ENCODE results near the gene CATSPER3.
A peak's percentile ranks its signal among the peaks of the same experiment; 100 is the strongest.

The CATSPER3 gene

GRCh38 chr5:135012033-135012588, 44.4 kb downstream of the CATSPER3 start:
- DNase-seq: no peak

GRCh38 chr5:135012951-135013391, 45.3 kb downstream of the CATSPER3 start:
- no peak for DNase-seq

GRCh38 chr5:135013445-135013844, 45.7 kb downstream of the CATSPER3 start:
- DNase-seq: no peak

DNA sequence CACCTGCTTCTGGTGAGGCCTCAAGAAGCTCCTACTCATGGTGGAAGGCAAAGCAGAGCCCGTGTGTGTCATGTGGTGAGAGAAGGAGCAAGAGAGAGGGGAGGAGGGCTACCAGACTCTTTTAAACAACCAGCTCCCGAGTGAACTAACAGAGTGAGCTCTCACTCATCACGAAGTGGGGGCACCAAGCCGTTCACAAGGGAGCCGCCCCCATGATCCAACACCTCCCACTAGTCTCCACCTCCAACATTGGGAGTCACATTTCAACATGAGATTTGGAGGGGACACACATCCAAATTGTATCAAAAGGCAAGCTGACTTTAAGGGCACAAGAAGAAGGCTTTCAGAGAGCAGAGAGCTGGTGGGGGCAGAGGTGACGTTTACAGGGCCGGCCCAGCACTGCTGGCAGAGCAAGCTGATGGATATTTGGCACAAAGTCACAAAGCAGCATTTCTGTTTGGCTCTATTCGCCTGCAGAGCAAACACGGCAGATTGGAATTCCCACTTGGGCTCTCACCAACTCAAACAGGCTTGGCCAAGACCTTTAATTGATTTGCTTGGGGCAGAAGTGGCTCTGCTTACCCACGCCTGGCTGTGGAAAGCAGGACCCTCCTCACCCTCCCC, 46.4 kb downstream of the CATSPER3 start:
- peak; percentile 38 for DNase-seq

GRCh38 chr5:135015942-135016341, 48.2 kb downstream of the CATSPER3 start:
- no peak for DNase-seq

GRCh38 chr5:135016861-135017290, 49.2 kb downstream of the CATSPER3 start:
- no peak for DNase-seq

- DNase-seq: no peak
These were observed 50.8 kb downstream of the CATSPER3 start for GRCh38 chr5:135018457-135018856.

- DNase-seq: no peak
These were observed 51.6 kb downstream of the CATSPER3 start for GRCh38 chr5:135019314-135019713.

GRCh38 chr5:135020111-135020895, 52.6 kb downstream of the CATSPER3 start:
- no peak for DNase-seq

DNA sequence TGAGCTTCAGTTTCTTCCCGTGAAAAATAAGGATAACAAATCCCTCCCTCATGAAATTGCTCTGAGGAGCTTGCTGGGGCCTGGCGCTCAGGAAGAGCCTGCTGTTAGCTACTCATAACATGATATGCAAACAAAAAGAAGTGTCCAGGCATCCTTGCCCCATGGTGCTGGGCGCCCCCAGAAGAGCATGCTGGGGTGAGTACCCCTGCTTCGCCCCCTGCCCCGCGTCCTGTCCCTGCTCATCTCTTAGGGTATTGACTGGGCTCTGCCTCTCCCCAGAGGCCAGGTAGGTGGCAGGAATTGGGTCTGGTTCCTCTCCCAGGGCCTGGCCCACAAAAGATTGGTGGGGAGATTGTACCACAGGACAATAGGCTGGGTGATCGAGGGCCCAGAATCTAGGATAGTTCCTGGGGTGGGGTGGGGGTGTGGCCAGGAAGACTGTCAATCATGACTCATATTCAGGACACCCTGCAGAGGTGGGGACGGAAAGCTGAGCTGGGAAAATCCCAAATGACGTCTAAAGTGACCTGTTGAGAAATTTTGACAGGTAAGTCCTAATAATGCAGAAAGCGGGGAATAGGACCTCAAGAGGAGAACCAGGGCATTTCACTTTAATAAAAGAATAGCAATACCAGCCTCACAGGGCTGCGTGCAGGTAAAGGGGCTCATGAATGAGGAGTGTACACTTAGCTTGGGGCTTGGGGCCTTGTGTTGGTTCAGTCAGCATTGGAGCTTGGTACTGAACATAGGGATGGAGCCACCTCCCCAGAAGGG, 57.4 kb downstream of the CATSPER3 start:
- no peak for DNase-seq

DNA sequence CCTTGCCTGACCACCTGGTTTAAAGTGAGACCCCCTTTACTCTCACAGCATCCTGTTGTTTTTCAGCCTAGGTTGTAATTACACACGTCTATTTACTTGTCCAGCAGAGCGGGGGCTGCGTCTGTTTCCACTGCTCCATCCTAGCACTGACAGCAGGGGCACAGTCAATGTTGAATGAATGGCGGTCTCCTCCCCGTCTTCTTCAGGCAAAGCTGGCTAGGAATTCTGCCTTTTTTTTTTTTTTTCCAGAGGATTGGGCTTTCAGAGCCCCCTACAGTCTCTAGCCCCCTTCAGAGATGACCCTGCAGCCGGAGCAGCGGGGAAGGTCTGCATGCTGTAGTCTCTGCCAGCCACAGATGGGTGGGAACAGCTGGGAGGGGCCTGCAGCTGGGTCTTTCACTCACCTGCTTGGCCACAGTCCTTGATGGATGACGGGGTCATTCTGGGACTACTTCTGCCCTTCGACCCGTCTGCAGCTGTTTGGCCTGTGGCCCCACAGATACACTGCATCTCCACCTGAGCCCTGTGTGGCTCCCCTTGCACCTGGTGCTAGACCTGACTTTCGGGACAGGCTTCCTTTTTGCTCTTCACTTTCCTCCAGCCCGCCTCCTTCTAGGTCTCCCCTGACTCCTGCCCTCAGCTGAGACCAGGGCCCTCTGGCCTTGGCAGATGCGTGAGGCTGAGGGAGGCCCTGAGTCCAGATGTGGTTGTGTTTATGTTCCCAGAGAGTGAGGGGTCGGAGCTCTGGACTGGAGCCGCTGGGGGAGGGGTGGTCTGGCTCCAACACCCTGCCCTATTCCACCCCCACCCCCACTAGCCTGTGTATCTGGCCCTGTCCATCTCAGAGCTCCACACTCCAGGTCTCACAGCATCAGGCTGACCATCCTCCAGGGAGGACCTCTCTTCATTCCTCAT, 58.3 kb downstream of the CATSPER3 start:
- no peak for DNase-seq

DNA sequence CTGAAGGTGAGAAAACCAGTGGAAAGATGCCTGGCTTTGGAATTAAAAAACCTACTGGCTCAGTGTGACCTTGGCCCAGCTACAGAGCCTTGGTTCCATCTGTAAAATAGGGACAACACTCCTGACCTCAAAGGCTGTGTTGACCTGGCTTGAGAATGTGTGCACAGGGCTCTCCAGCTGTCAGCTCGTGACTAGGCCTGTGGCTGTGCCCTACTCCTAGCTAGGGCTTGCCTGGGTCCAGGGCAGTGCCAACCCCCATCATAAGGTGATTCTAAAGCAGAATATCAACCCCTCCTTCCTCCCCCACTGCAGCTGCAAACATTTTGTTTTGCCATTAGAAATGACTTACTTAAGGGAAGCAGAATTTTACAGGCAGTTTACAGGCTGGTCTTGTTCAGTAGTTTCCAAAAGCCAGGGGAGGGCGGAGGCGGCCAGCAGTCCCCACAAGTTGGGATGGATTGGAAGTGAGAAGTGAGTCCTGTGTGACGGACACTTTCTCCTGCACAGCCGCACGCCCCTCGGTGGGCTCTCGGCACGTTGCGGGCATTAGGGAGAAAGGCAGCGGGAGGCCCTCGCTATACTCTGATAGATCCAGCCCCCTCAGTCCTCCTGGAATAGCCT, 59.0 kb downstream of the CATSPER3 start:
- DNase-seq: no peak

DNA sequence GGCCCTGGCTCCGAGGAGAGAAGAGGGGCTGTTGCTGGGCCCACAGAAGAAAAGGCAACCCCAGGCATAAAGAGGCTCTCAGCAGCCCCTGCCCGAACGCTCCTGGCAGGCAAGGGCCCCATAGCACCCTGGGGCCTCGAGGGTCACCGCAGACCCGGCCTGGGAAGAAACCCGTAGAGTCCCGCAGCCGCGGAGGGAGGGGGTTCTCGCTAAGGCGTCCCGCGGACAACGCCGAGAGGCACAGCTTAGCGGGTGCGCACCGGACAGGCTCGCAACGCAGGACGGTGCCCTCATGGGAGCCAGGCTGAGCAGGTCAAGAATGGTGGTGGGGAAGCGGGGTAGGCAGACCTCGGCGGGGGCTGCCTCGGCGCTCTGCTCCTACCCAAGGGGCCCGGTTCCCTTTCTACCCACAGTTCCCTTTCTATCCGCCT, 59.6 kb downstream of the CATSPER3 start:
- DNase-seq: no peak

- DNase-seq: no peak
These were observed 60.2 kb downstream of the CATSPER3 start for GRCh38 chr5:135027697-135028615.

GRCh38 chr5:135028791-135029476, 61.2 kb downstream of the CATSPER3 start:
- DNase-seq: no peak

GRCh38 chr5:135029477-135030122, 61.9 kb downstream of the CATSPER3 start:
- no peak for DNase-seq

DNA sequence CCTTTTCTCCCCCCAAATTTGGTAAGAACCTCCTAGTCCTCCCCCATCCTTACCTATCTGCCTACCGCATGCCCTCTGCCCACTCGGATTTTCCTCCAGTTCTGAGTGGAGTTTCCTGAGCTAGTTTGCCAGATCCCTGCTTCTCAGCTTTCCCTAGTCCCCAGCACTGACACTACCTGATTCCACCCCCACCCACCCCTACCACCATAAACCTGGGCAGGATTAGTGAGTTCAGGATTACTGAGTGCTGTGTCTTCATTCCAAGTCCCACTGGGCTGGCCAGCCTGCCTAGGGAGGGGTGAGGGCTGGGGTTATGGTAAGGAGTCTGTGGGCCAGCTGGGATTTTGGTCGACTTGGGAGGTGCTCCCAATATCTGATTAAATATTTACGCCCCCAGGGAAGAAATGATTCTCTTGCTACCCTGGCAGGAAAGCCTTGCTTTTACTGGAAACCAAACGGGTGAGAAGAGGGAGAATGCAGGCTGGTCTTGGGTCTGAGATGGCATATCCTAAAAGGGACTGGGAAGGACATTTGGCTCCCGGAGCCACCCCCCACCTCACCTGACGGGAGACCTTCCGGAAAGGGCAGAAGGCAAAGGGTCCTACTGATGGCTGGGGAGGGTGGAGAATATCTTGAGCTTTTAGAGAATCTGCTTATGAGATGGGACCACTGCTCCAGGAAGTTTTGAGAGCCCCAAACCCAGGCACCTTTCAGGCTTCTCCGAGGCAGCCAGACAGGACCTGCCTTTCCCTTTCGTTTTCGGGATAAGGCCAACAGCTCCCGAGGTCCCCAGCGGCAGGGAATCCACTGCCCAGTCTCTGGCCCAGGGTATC, 62.6 kb downstream of the CATSPER3 start:
- DNase-seq: no peak

All from NCI-H1092 (cell line).